ENCODE results near the gene CCNQ. TPM values are rescaled to one million over a fixed set of nuclear protein-coding genes. Genes with fewer than 3 reads are reported as not detected.

Gene CCNQ
- total RNA-seq, 1 experiment from 2014 or later, result 33.9 TPM

DNA sequence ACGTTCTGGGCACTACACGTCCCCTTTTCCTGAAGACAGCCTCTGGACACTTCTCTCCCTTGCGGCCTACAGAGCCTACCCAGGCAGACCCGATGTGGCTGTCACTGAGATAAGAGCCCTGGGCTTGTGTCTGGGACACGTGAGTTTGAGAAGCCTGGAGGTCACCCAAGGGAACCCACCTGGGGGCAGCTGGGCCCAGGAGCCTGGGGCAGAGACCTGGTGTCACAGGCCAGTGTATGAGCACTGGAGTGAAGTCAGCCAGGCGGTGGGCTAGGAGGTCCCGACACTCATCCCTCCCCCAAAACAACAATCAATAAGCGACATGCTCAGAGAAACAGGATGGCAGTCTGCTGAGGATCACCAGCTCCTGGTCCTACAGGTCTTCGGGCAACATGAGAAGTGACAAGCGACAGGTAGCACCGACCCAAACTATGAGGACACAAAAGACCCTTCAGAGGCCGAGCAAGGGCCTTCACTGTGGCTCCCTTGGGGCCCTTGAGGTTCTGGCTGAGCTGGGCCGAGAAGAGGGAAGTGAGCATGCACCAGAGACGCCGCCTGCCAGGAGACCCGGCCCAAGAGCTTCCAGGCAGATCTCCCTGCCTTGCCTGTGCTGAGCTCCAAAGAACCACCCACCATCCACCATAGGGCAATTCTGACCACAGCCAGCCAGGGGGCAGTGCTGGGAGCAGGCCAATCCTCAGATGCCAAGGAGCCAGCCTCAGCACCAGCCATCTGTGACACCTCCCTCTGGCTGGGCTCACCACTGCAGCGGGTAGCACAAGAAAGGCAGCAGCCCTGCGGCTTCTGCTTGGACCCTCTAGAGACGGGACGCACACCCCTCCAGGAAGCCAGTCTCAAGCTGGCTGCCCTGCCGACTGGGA is 37.1 kb upstream of the CCNQ start:
- Histone ChIP-seq H3K9me3 (ENCODE audit: insufficient read depth, low read depth) (no peaks in the 10 kb centered on the region), H3K27ac (no peak overlapping the region), H3K79me2 (ENCODE audit: low read depth) (no peaks in the 10 kb centered on the region), H4K20me1 (ENCODE audit: insufficient read depth) (no peaks in the 10 kb centered on the region), H3F3A (ENCODE audit: insufficient read depth, low read depth) (no peaks in the 10 kb centered on the region), H3K27me3 (ENCODE audit: insufficient read depth, low read depth) (peaks cover 65% of the 10 kb centered on the region), H3K36me3 (ENCODE audit: low read depth) (no peaks in the 10 kb centered on the region), H2AFZ (no peak overlapping the region), H3K9me2 (ENCODE audit: insufficient read depth) (no peaks in the 10 kb centered on the region), H3K4me3 (no peak overlapping the region), H3K4me1 (replicated peaks; ENCODE audit: insufficient read depth) (no peaks in the 10 kb centered on the region), H3K4me2 (no peak overlapping the region)
- ChIA-PET POLR2A (ENCODE audit: unreplicated experiment) (no interaction called here), CTCF (interaction anchor here (0.5 kb wide), 1 partner anchor 735 kb away, joined by 3 read pairs; no protein-coding TSS in a partner anchor)
- DNase-seq, result peak in 1 of 2 experiments; percentile 58
- intact Hi-C loops (cut with micrococcal nuclease; ENCODE audit: unreplicated experiment), result no loop called here
- TF ChIP-seq, protein P1, sequence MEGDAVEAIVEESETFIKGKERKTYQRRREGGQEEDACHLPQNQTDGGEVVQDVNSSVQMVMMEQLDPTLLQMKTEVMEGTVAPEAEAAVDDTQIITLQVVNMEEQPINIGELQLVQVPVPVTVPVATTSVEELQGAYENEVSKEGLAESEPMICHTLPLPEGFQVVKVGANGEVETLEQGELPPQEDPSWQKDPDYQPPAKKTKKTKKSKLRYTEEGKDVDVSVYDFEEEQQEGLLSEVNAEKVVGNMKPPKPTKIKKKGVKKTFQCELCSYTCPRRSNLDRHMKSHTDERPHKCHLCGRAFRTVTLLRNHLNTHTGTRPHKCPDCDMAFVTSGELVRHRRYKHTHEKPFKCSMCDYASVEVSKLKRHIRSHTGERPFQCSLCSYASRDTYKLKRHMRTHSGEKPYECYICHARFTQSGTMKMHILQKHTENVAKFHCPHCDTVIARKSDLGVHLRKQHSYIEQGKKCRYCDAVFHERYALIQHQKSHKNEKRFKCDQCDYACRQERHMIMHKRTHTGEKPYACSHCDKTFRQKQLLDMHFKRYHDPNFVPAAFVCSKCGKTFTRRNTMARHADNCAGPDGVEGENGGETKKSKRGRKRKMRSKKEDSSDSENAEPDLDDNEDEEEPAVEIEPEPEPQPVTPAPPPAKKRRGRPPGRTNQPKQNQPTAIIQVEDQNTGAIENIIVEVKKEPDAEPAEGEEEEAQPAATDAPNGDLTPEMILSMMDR (conservative IDR thresholded peaks at IDR 0.05), result peak; percentile 68
- TF ChIP-seq EZH2 (IDR thresholded peaks at IDR 0.05; ENCODE audit: low read depth), result no peak
- BruUV-seq (replicated peaks), result no TSS peak

DNA sequence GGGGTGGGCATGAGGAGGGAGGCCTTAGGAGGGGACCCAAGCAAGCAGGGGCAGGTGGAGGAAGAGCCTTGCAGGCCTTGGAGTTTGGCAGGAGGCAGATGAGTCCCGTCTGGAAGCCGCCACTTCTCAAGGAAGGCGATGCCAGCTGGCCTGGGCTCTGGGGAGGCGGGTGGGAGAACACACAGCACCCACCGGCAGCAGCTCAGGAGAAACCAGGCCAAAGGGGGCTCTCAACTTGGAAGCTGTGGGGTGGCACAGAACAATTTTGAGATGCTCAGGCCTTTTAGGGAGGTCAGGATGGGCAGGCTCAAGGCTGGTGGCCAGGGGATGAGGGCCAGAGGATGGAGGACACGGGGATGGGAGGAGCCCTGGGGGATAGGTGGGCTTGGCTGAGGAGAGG is 36.4 kb upstream of the CCNQ start:
- BruUV-seq (replicated peaks), result no TSS peak
- Histone ChIP-seq H3K27ac (no peak overlapping the region), H2AFZ (no peak overlapping the region), H4K20me1 (ENCODE audit: insufficient read depth) (no peaks in the 10 kb centered on the region), H3F3A (ENCODE audit: insufficient read depth, low read depth) (no peaks in the 10 kb centered on the region), H3K9me3 (ENCODE audit: insufficient read depth, low read depth) (no peaks in the 10 kb centered on the region), H3K27me3 (ENCODE audit: insufficient read depth, low read depth) (peaks cover 72% of the 10 kb centered on the region), H3K79me2 (ENCODE audit: low read depth) (no peaks in the 10 kb centered on the region), H3K4me3 (no peak overlapping the region), H3K4me1 (replicated peaks; ENCODE audit: insufficient read depth) (no peaks in the 10 kb centered on the region), H3K4me2 (no peak overlapping the region), H3K36me3 (ENCODE audit: low read depth) (no peaks in the 10 kb centered on the region), H3K9me2 (ENCODE audit: insufficient read depth) (no peaks in the 10 kb centered on the region)
- ChIA-PET POLR2A (ENCODE audit: unreplicated experiment) (no interaction called here), CTCF (interaction anchor here (0.6 to 0.7 kb wide), 2 partner anchors 255 to 710 kb away, joined by 4 to 12 read pairs; no protein-coding TSS in a partner anchor)
- no peak for DNase-seq
- no peak for TF ChIP-seq EZH2 (IDR thresholded peaks at IDR 0.05; ENCODE audit: low read depth)
- TF ChIP-seq, protein P1 (conservative IDR thresholded peaks at IDR 0.05), result no peak
- intact Hi-C loops (cut with micrococcal nuclease; ENCODE audit: unreplicated experiment), result no loop called here

DNA sequence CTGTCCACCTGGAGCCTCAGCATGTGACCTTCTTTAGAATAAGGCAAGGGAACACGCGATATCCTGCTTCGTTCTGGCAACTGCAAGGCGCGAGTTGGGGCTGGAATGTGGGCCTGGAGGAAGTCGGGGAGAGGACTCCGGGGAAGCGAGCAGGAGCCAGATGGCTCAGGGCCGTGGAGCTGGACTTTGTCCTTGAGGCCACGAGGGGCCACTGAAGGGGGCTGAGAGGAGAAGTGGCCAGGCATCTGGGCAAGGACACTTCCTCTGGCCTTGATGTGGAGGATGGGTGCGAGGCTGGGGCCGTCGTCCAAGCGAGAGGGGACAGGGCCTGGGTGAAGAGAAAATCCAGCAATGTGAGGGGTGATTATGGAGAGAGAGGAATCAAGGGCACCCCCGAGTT is 35.9 kb upstream of the CCNQ start:
- no peak for TF ChIP-seq EZH2 (IDR thresholded peaks at IDR 0.05; ENCODE audit: low read depth)
- TF ChIP-seq, protein P1 (conservative IDR thresholded peaks at IDR 0.05), result no peak
- Histone ChIP-seq H3K79me2 (ENCODE audit: low read depth) (no peaks in the 10 kb centered on the region), H4K20me1 (ENCODE audit: insufficient read depth) (no peaks in the 10 kb centered on the region), H3F3A (ENCODE audit: insufficient read depth, low read depth) (no peaks in the 10 kb centered on the region), H3K4me1 (replicated peaks; ENCODE audit: insufficient read depth) (no peaks in the 10 kb centered on the region), H2AFZ (no peak overlapping the region), H3K36me3 (ENCODE audit: low read depth) (no peaks in the 10 kb centered on the region), H3K9me2 (ENCODE audit: insufficient read depth) (no peaks in the 10 kb centered on the region), H3K27me3 (ENCODE audit: insufficient read depth, low read depth) (peaks cover 75% of the 10 kb centered on the region), H3K4me2 (no peak overlapping the region), H3K4me3 (no peak overlapping the region), H3K9me3 (ENCODE audit: insufficient read depth, low read depth) (no peaks in the 10 kb centered on the region), H3K27ac (no peak overlapping the region)
- intact Hi-C loops (cut with micrococcal nuclease; ENCODE audit: unreplicated experiment), result no loop called here
- BruUV-seq (replicated peaks), result no TSS peak
- ChIA-PET POLR2A (ENCODE audit: unreplicated experiment) (no interaction called here), CTCF (interaction anchor here (0.6 to 0.7 kb wide), 2 partner anchors 256 to 709 kb away, joined by 4 to 12 read pairs; no protein-coding TSS in a partner anchor)
- no peak for DNase-seq
